ENCODE measurements around the gene ANKRD29. TPM values are rescaled to one million over a fixed set of nuclear protein-coding genes. Genes with fewer than 3 reads are reported as not detected.
"Not testable (repeated sequence)": the region's sequence is repeated elsewhere in the genome, so short reads cannot be mapped to it uniquely, and the experiment has no call there.

The ANKRD29 gene
- polyA plus RNA-seq, 3 donors = 0.92 to 14.4 (median 9.9) TPM

GRCh38 chr18:23627970-23628369 is 34.7 kb downstream of the ANKRD29 start:
- no peak overlapping the region for H3K27ac ChIP-seq (ENCODE audit: low read depth, low read length)

- WGBS, 3 donors = 48 to 70% (median 69%) methylated on average over 3 of the region's 3 CpGs
- H3K27ac ChIP-seq (ENCODE audit: low read depth, low read length) = no peak overlapping the region
These were observed 35.4 kb downstream of the ANKRD29 start for GRCh38 chr18:23627321-23627720.

DNA sequence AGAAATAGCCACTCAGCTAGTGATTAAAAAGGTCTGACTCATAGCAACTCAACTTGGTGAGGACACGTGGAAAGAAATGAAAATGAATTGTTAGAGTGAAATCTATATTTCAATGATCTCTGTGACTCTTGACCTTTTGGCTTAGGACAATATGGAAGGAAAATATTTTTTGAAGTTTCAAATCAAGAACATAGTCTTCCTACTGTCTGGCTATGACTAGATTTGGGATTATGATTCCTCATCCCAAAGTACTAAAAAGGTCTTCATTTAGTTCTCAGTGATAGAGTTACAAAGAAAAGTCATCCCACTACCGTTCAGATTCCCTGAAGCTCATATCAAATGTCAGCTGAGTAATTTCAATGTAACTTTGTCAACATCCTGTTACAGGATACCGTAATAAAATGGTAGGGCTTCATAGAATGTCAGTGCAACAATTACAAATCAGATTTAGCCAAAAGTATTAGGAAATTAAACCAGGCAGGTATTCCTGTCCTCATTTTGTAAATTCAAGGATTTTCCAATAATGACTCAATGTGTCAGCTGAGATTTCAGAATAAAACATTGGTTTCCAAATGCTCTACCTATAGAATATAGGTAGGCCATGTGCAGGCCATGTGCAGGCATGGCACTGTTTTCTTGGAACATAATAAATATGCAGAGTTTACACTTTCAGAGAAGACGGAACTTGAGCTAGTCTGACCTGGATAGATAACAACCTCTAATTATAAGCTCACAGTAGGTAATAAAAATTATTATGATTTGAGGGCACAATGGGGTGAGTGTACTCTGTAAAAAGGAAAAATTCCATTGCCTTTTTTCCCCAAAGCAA is 36.0 kb downstream of the ANKRD29 start:
- H3K27ac ChIP-seq (ENCODE audit: low read depth, low read length) = no peak overlapping the region
- WGBS, 3 donors = 55 to 65% (median 59%) methylated on average over 4 of the region's 4 CpGs

DNA sequence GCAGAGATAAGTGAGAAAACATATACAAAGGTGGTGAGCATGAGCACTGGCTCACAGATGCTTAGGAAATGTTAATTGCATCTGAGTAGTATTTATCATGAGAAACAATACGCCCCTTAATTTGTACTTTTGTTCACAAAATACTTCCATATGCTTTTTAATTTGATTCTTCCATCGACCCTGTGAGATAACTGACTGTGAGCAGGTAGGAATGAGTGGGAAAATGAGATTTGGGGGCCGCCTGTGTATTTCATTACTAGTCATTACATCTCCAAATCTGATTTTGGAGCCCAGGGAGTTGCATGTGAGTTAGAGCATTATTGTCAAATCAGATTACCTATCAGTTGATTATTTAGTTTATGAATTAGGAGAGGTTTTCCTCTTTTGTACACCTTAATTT is 39.7 kb downstream of the ANKRD29 start:
- no peak overlapping the region for H3K27ac ChIP-seq (ENCODE audit: low read depth, low read length)
- 88 to 97% (median 96%) methylated on average over 3 of the region's 3 CpGs for WGBS, 3 donors

DNA sequence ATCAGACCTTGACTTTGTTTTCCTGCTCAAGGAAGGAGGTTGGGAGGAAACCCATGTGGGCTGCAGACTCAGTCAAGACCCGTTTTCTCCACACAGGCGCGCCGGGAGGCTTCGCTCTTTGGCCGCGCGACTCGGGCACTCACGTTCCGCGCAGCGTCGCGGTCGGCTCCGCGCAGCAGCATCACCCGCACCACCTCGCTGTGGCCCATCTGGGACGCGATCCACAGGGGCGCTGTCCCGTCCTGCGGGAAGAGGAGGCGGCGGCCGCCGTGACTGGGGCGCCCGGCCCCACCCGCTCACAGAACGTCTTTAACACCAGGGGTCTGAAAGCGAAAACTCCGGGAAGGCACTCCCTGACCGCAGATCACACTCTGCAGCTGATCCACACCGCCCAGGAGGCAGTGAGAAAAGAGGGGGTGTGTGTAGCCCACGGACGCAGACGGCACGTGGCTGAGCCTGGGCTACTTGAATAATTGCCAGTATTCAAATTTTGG is 43.3 kb downstream of the ANKRD29 start:
- 2 to 8% (median 4%) methylated on average over 40 to 41 of the region's 41 CpGs for WGBS, 3 donors
- no peak overlapping the region for H3K27ac ChIP-seq (ENCODE audit: low read depth, low read length)

GRCh38 chr18:23618862-23619387 is 43.8 kb downstream of the ANKRD29 start:
- WGBS, 3 donors = 25 to 34% (median 33%) methylated on average over 18 of the region's 18 CpGs
- no peak overlapping the region for H3K27ac ChIP-seq (ENCODE audit: low read depth, low read length)

- no peak overlapping the region for H3K27ac ChIP-seq (ENCODE audit: low read depth, low read length)
These were observed 45.2 kb downstream of the ANKRD29 start for GRCh38 chr18:23617412-23618014.

DNA sequence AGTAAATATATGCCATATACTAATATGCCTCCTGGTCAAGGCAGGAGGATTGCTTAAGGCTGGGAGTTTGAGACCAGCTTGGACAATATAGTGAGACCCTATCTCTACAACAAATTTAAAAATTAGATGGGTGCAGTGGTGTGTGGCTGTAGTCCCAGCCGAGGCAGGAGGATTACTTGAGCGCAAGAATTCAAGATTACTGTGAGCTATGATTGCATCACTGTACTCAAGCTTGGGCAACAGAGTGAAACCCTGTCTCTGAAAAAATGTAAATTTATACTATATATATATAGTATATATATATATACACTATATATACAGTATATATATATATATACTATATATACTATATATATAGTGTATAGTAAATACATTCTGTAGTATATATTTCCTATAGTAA is 46.5 kb downstream of the ANKRD29 start:
- H3K27ac ChIP-seq (ENCODE audit: low read depth, low read length) = no peak overlapping the region
- 71 to 94% (median 76%) methylated on average over 2 of the region's 2 CpGs for WGBS, 3 donors

More at GRCh38 chr18:23617412-23618014, 45.2 kb downstream of the ANKRD29 start:
- WGBS, 3 donors = 58 to 81% (median 79%) methylated on average over 4 of the region's 4 CpGs

GRCh38 chr18:23614891-23615290 is 47.8 kb downstream of the ANKRD29 start:
- no peak overlapping the region for H3K27ac ChIP-seq (ENCODE audit: low read depth, low read length)
- WGBS, 3 donors = 66 to 87% (median 83%) methylated on average over 3 of the region's 3 CpGs

- 82 to 99% (median 91%) methylated on average over 2 of the region's 2 CpGs for WGBS, 3 donors
- no peak overlapping the region for H3K27ac ChIP-seq (ENCODE audit: low read depth, low read length)
These were observed 48.3 kb downstream of the ANKRD29 start for GRCh38 chr18:23614413-23614812.

DNA sequence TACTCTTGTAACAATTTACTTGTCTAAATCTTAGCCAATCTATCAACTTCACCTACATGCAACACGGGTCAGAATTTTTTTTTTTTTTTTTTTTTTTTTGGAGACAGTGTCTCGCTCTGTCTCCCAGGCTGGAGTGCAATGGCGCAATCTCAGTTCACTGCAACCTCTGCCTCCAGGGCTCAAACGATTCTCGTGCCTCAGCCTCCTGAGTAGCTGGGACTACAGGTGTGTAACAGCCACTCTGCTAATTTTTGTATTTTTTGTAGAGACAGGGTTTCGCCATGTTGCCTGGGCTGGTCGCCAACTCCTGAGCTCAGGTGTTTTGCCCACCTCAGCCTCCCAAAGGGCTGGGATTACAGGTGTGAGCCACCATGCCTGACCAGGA is 49.6 kb downstream of the ANKRD29 start:
- WGBS, 3 donors = 91 to 93% (median 92%) methylated on average over 7 of the region's 7 CpGs
- not testable (repeated sequence) for H3K27ac ChIP-seq (ENCODE audit: low read depth, low read length)

GRCh38 chr18:23612434-23613090 is 50.1 kb downstream of the ANKRD29 start:
- 43 to 79% (median 76%) methylated on average over 8 of the region's 8 CpGs for WGBS, 3 donors
- no peak overlapping the region for H3K27ac ChIP-seq (ENCODE audit: low read depth, low read length)

- no peak overlapping the region for H3K27ac ChIP-seq (ENCODE audit: low read depth, low read length)
These were observed 53.2 kb downstream of the ANKRD29 start for GRCh38 chr18:23609390-23610023.

DNA sequence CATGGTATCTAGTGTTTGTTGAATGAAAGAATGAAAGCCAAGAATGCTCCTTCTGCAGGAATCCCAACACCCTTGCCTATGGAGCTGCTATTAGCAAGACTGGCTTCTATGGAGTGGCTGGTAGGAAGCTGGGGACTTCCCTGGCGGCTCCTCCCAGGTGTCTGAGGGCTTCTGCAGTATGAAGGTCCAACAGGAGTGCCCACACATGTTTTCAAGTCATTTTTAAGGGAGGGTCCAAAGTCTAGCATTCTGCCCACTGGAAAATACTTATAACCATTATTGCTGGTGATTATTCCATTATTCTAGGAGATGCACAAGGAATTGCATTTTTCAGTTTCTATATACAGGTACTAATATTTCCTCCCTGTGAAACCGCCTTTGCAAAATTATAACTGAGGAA is 54.5 kb downstream of the ANKRD29 start:
- H3K27ac ChIP-seq (ENCODE audit: low read depth, low read length) = no peak overlapping the region
- WGBS, 3 donors = 81 to 90% (median 88%) methylated on average over 2 of the region's 2 CpGs

More at GRCh38 chr18:23609390-23610023, 53.2 kb downstream of the ANKRD29 start:
- WGBS, 3 donors = 90 to 97% (median 95%) methylated on average over 5 of the region's 5 CpGs

DNA sequence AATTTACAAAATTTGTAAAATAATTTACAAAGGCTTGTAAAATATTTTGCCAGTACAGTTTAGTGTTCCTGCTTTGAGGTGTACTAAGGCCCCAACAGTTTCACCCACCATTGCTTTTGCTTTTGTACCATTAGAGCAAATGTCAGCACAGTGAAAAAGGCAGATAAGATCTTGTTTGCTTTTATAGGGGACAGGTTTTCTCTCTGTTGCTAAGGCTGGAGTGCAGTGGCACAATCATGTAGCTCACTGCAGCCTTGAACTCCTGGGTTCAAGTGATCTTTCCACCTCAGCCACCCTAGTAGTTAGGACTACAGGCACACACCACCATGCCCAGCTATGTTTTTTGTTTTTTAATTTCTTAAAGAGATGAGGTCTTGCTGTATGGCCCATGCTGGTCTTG is 56.8 kb downstream of the ANKRD29 start:
- H3K27ac ChIP-seq (ENCODE audit: low read depth, low read length) = no peak overlapping the region

GRCh38 chr18:23599809-23600208 is 62.9 kb downstream of the ANKRD29 start:
- 72 to 89% (median 73%) methylated on average over 1 of the region's 1 CpG for WGBS, 3 donors
- H3K27ac ChIP-seq (ENCODE audit: low read depth, low read length) = no peak overlapping the region

DNA sequence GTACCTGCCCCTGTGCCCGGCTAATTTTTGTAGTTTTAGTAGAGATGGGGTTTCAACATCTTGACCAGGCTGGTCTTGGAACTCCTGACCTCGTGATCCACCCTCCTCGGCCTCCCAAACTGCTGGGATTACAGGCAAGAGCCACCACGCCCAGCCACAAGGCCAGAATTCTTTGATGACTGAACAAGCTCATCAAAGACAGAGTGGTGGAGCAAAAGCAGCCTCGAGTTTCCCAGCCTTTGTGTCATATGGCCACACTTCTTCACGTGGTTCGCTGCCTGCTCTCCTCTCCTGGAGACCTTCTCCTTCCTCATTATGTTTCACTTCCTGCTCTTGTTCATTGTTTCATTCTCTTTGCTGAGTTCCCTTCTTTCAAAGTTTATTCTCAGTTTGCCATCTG is 66.5 kb downstream of the ANKRD29 start:
- no peak overlapping the region for H3K27ac ChIP-seq (ENCODE audit: low read depth, low read length)
- WGBS, 3 donors = 71 to 77% (median 75%) methylated on average over 7 of the region's 7 CpGs

DNA sequence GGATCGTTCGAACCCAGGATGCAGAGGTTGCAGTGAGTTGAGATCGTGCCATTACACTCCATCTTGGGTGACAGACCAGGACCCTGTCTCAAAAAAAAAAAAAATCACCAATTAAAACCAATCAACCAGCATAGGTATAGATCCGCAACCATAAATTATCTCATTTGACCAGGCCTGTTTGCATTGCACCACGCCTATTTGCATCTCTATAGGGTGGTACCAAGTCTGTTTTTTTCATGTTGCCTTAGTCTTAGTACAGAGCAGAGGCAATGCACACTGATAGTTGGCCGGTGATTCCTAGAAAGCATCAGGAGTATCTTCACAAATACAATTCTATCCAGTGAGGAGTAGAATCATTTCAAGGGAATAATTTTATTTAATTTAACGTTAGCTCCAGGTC is 67.1 kb downstream of the ANKRD29 start:
- 92 to 97% (median 93%) methylated on average over 7 of the region's 7 CpGs for WGBS, 3 donors
- H3K27ac ChIP-seq (ENCODE audit: low read depth, low read length) = no peak overlapping the region

GRCh38 chr18:23593720-23594119 is 69.0 kb downstream of the ANKRD29 start:
- no peak overlapping the region for H3K27ac ChIP-seq (ENCODE audit: low read depth, low read length)
- WGBS, 3 donors = 69 to 91% (median 82%) methylated on average over 2 of the region's 2 CpGs

Measured in adipose tissue (tissue), 3 donors.